SW480 (cell line): ENCODE data around the gene PCCA.
A peak's percentile ranks its signal among the peaks of the same experiment; 100 is the strongest.
"Not testable (repeated sequence)": the region's sequence is repeated elsewhere in the genome, so short reads cannot be mapped to it uniquely, and the experiment has no call there.

ENCODE experiments used
- DNase-seq: peaks from one replicate; pipeline ENCODE4 v3.0.0-alpha.2; 2016; ENCODE audit warnings: low spot score

PCCA gene

GRCh38 chr13:100088644-100089464 is at the start of gene PCCA:
PCCA (plus strand) TSS chr13:100089093; CDS start chr13:100089121, 28 bp downstream.
- peak; percentile 92 for DNase-seq

GRCh38 chr13:100039740-100040139 is 49.2 kb upstream of the PCCA start:
- peak; percentile 65 for DNase-seq

GRCh38 chr13:100040196-100040595 is 48.7 kb upstream of the PCCA start:
- no peak for DNase-seq

GRCh38 chr13:100044936-100045335 is 44.0 kb upstream of the PCCA start:
- DNase-seq: no peak

GRCh38 chr13:100045355-100045754 is 43.5 kb upstream of the PCCA start:
- no peak for DNase-seq

GRCh38 chr13:100051070-100051469 is 37.8 kb upstream of the PCCA start:
- no peak for DNase-seq

- no peak for DNase-seq
Observed at GRCh38 chr13:100059827-100060226, 29.1 kb upstream of the PCCA start.

- no peak for DNase-seq
Observed at GRCh38 chr13:100063333-100063732, 25.6 kb upstream of the PCCA start.

- no peak for DNase-seq
Observed at GRCh38 chr13:100063906-100064305, 25.0 kb upstream of the PCCA start.

- no peak for DNase-seq
Observed at GRCh38 chr13:100068133-100068931, 20.6 kb upstream of the PCCA start.

GRCh38 chr13:100069278-100069677 is 19.6 kb upstream of the PCCA start:
- no peak for DNase-seq

GRCh38 chr13:100075700-100076587 is 12.9 kb upstream of the PCCA start:
- no peak for DNase-seq

- not testable (repeated sequence) for DNase-seq
Observed at GRCh38 chr13:100079003-100079402, 9.9 kb upstream of the PCCA start.

- DNase-seq: not testable (repeated sequence)
Observed at GRCh38 chr13:100083401-100083800, 5.5 kb upstream of the PCCA start.

GRCh38 chr13:100088273-100088643 is 635 bp upstream of the PCCA start:
- no peak for DNase-seq

- peak; percentile 44 for DNase-seq
Observed at GRCh38 chr13:100089465-100090032, 656 bp downstream of the PCCA start.

- DNase-seq: no peak
Observed at GRCh38 chr13:100090861-100091260, 2.0 kb downstream of the PCCA start.

- no peak for DNase-seq
Observed at GRCh38 chr13:100091391-100091790, 2.5 kb downstream of the PCCA start.

GRCh38 chr13:100092273-100092672 is 3.4 kb downstream of the PCCA start:
- not testable (repeated sequence) for DNase-seq

GRCh38 chr13:100095498-100095897 is 6.6 kb downstream of the PCCA start:
- DNase-seq: no peak

- DNase-seq: no peak
Observed at GRCh38 chr13:100096526-100096925, 7.6 kb downstream of the PCCA start.

GRCh38 chr13:100097821-100098220 is 8.9 kb downstream of the PCCA start:
- no peak for DNase-seq
